Esophagus squamous epithelium (tissue), 4 donors: Measurements from ENCODE around the gene NCF2.

Source experiments
- POLR2A ChIP-seq, 4 donors: fragments of 450-650 bp; IDR thresholded peaks; one replicate each; pipeline ENCODE4 v1.6.1; 2017; ENCODE audit warnings: antibody characterized with exemption in 4 of 4, mild to moderate bottlenecking in 4 of 4, moderate library complexity in 3 of 4
- TF ChIP-seq, protein P1 (sequence below), 6 experiments: fragments of 450-650 bp in 4 of 6; fragments of 200-600 bp in 2 of 6; sonication (generic) in 2 of 6; IDR thresholded peaks; one replicate each; pipeline ENCODE4 v1.5.1; 2016 to 2019; ENCODE audit warnings: antibody characterized with exemption in 6 of 6, mild to moderate bottlenecking in 4 of 6, moderate library complexity in 4 of 6

GRCh38 chr1:183576537-183576936 is 13.7 kb downstream of the NCF2 start:
- no peak for TF ChIP-seq POLR2A (IDR thresholded peaks at IDR 0.05)
- TF ChIP-seq, protein P1, sequence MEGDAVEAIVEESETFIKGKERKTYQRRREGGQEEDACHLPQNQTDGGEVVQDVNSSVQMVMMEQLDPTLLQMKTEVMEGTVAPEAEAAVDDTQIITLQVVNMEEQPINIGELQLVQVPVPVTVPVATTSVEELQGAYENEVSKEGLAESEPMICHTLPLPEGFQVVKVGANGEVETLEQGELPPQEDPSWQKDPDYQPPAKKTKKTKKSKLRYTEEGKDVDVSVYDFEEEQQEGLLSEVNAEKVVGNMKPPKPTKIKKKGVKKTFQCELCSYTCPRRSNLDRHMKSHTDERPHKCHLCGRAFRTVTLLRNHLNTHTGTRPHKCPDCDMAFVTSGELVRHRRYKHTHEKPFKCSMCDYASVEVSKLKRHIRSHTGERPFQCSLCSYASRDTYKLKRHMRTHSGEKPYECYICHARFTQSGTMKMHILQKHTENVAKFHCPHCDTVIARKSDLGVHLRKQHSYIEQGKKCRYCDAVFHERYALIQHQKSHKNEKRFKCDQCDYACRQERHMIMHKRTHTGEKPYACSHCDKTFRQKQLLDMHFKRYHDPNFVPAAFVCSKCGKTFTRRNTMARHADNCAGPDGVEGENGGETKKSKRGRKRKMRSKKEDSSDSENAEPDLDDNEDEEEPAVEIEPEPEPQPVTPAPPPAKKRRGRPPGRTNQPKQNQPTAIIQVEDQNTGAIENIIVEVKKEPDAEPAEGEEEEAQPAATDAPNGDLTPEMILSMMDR (IDR thresholded peaks at IDR 0.05), result no peak
